SH-SY5Y (cell line): ENCODE data around the gene HMGN4.

Experiments used
- GATA2 ChIP-seq: IDR thresholded peaks from 2 replicates; pipeline ENCODE4 v1.6.1; 2011; ENCODE audit warnings: mild to moderate bottlenecking, low read depth, low read length
- GATA3 ChIP-seq: IDR thresholded peaks from 2 replicates; pipeline ENCODE4 v1.6.1; 2011; ENCODE audit warnings: low read depth, mild to moderate bottlenecking, low read length, moderate library complexity

- TF ChIP-seq GATA2 (no peak), GATA3 (no peak)
Measured at GRCh38 chr6:26563488-26563887, 25.3 kb downstream of the HMGN4 start.
